HG02884 (cell line): ENCODE results near the gene CDPF1.
"Not testable (repeated sequence)": the region's sequence is repeated elsewhere in the genome, so short reads cannot be mapped to it uniquely, and the experiment has no call there.

Experiments used
- ATAC-seq: cut with Tn5 transposase; IDR thresholded peaks from one replicate; pipeline ENCODE4 v1.9.1; 2021; ENCODE audit warnings: mild to moderate bottlenecking, moderate library complexity; ENCODE audit not compliant: unreplicated experiment

The CDPF1 gene

GRCh38 chr22:46281866-46282678 lies 32.0 kb upstream of the CDPF1 start:
- ATAC-seq, result no peak

DNA sequence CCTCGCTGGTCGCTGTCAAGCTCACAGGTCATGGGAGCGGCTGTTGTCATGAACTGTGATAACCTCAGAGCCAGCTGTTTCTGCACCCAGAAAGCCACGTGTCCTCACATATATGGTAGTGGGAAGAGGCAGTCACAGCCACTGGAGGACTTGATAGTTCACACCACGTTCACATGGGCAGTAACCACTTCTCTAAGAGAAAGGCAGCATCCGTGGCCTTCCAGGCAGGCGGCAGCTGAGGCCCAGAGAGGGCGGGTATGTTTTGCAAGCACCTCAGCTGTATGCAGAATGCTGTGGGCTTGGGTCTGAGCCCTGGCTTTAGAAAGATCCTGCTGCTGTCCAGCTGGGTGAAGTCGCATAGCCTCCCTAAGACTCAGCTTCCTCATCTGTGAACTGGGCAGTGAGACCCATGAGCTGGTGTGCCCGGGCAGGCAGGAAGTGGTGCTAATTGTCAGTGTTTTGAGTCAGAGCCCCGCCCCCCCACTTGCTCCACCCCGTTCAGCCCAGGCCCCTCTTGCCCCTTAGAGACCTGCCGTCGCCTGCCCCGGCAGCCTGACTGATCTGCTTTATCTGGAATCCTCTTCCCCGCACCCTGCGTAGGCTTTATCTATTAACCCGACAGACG lies 31.0 kb upstream of the CDPF1 start:
- no peak for ATAC-seq

DNA sequence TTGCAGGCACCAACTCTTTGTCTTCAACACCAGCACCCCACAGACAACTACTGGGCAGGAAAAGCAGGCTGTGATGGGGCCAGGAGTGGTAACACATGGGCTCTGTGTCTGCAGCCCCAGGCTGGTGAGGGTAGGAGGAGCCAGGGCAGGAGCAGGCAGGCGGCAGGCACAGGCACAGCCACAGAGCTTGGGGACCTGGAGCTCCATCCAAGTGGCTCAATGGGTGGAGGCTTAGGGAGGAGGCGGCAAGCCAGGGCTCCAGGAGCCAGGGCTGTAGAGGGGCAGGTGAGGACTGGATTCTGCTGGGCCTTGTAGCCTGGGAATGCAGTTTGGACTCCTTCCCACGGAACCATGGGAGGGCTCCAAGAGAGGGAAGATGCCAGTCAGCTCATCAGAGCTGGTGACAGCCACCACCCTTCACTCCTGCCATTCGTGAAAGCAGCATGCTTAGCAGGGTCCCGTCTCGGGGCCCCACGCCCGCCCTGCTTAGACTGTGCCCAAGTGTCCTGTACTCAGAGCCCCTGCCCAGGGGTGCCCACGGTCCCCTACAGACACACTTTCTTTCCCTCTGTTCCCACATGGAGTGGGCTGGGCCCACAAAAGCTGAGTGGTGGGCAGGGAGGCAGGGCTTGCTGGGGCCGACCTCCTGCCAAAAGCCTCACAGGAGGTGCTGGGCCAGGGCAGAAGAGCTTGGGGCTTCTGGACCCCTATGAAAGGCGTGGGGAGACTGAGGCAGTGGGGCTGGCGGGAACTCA lies 30.1 kb upstream of the CDPF1 start:
- no peak for ATAC-seq

DNA sequence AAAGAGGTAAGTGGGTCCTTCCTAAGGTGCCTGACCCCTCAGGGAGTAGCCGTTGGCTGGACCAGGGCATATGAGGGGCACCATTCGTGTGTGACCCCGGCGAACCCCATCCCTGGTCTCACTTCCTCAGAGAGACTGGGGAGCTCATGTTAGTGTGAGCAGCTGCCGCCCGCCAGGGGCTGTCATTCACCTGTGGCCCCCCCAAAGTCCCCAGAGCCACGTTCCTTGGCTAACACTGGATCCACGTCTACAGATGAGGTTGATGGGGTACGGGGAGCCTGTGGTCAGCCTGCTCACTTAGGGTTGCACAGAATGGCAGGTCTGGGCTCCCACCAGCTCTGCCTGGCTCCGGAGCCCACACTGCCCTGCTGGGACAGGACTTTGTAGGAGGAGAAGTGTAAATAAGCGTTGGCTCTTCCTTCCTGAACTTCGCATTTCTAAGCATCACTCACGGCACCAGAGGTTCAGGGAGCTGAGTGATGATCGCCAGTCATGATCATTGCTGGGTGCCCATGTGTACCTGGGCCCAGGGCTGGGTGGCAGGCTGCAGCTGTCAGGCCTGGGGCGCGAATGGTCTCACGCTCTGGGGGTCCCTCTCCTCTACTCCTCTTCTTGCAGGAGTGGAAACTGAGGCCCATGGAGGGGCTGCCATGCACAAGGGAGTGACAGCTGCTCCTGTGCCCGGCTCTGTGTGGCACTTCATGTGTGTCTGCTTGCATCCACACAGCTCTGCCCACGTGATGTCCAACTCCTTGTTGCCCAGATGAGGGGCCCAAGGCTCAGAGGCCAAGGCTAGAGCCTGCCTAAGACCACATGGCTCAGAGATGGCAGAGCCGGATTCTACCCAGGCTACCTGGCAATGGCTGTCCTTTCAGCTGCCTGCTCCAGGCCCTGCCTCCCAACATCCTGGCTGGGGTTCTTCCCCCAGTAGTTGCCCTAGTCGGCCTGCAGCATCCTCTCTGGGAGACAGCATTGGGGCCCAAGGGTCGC lies 28.9 kb upstream of the CDPF1 start:
- no peak for ATAC-seq

- ATAC-seq, result no peak
These were observed 26.5 kb upstream of the CDPF1 start for GRCh38 chr22:46276563-46276962.

GRCh38 chr22:46275455-46276122 lies 25.5 kb upstream of the CDPF1 start:
- ATAC-seq, result no peak

- no peak for ATAC-seq
These were observed 24.3 kb upstream of the CDPF1 start for GRCh38 chr22:46274381-46274780.

GRCh38 chr22:46273432-46274148 lies 23.5 kb upstream of the CDPF1 start:
- ATAC-seq, result no peak

DNA sequence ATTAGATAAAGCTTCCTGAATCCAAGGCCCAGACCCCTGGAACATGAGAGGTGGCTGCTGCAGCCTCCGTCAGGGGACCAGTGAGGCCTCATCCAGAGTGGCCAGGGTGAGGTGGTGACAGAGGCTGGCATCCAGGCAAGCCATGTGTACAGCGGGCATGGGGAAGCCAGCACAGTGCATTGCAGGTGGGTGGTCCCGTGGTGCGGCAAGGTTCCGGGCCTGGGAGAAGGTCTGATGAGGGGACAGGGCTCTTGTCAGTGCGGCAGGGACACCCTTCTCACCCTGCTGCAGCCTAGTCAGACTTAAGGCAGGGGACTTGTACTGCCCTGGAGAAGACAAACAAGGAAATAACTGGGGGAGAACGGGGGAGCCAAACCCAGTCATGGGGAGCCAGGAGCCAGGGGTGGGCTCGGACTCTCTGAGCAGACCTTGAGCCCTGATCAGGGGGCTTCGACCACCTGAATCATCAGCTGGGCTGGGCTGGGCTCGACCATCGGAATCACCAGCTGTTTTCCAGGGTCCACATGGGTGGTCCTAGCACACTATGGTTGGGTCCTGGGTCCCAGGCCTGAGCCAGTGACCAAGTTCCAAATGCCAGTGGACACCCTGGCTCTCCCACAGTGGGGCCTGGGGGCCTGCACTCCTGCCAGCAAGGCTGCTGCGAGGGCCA lies 22.8 kb upstream of the CDPF1 start:
- ATAC-seq, result no peak

DNA sequence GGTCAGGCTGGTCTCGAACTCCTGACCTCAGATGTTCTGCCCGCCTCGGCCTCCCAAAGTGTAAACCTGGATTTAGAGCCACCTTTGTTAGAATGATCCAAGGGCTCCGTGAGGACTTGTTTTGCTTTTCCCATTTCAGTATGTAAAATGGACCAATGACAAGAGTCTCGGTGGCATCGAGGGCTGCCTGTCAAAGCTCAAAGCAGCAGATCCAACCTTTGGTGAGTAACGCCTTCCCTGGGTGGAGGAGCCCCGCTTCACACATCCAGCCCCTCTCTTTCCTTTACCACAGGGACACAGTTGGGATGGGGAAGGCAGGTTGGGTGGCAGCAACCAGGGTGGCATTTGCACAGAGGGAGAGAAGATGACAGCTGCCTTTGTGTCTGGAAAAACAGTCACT lies 22.1 kb upstream of the CDPF1 start:
- ATAC-seq, result no peak

DNA sequence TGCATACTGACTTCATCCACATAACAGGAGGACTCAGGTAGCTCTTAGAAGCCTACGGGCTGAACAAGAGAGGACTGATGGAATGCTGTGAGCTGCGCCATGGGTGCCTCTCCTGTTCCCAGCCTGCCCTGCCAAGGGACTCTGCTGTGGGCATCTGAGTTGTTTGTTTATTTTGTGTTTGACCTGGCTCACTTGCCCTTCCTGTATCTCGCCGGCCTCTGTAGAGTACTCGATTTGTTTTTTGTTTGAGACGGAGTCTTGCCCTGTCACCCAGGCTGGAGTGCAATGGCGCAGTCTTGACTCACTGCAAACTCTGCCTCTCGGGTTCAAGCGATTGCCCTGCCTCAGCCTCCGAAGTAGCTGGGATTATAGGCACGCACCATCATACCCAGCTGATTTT lies 19.5 kb upstream of the CDPF1 start:
- no peak for ATAC-seq

DNA sequence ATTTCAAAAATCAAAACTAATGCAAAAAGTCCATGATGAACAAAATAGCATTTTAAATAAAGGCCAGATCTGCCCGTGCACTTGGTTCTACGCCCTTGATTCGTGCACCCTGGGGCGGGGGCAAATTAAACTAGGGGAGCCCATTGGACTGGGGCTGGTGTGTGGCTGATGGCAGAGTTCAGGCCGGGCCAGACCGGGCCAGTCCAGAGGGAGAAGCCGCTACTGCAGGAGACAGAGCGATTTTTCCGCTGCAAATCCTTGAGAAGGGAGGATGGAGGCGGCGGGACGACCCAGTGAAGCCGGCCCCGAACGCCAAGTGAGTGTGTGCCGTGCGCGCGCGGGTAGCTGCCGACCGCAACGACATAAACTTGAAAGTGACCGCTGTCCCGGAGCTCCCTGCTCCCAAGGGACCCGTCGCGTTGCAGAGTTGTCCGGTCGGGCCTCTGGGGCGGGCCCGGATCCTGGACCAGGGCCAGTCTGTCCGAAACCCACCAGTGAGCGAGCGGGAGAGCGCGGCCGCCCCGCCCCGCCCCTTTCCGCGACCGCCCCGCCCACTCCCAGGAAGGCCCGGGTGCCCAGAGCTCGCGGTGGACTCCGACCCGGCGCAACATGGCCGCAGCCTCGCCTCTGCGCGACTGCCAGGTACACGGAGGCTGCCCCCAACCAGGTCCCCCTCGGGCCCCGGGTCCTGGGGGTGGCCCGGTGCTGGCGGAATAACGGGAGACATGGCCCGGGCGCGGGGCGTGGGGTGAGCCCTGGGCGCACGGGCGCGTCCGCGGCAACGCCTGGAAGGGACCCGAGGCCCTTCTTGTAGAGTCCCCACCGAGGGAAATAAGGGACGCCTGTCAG lies 17.6 kb upstream of the CDPF1 start, which contains the start of gene TTC38:
TTC38 (plus strand) TSS at position 578 of the 849 bp plus-strand sequence; CDS start at position 610, 32 bp downstream.
- no peak for ATAC-seq

DNA sequence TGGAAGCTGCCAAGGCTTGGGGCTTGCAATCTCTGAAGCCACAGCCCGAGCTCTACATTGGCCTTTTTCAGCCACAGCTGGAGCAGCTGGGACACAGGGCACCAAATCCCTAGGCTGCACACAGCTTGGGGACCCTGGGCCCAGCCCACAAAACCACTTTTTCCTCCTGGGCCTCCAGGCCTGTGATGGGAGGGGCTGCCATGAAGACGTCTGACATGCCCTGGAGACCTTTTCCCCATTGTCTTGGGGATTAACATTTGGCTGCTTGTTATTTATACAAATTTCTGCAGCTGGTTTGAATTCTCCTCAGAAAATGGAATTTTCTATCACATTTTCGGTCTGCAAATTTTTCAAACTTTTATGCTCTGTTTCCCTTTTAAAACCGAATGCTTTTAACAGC lies 15.5 kb upstream of the CDPF1 start:
- ATAC-seq, result not testable (repeated sequence)

- not testable (repeated sequence) for ATAC-seq
These were observed 14.4 kb upstream of the CDPF1 start for GRCh38 chr22:46264520-46264919.

DNA sequence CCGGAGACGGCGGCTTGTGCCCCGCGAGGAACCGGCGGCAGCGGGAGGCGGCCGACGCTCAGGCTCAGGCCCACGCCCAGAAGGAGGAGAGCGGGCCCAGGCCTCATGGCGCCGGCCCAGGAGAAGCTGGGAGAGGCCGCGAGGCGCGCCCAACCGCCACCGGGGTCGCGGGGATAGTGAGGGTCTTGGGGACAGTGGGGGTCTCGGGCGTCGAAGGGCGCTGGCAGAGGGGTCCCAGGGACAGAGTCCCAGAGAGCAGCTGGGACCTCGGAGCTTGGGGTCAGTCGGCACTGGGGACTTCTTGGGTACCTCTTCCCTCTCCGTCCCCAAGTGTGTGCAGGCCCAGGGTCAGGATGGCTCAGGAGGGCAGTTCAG lies 13.1 kb upstream of the CDPF1 start, which contains the start of gene PKDREJ:
PKDREJ (minus strand) TSS at position 128 of the 375 bp plus-strand sequence; CDS start at position 107, 21 bp downstream.
- ATAC-seq, result no peak

GRCh38 chr22:46262449-46263215 lies 12.5 kb upstream of the CDPF1 start:
- ATAC-seq, result no peak

- no peak for ATAC-seq
These were observed 9.9 kb upstream of the CDPF1 start for GRCh38 chr22:46260038-46260437.
